ENCODE data around the gene RNF112. TPM values are rescaled to one million over a fixed set of nuclear protein-coding genes. Genes with fewer than 3 reads are reported as not detected.

Gene RNF112
- total and polyA plus RNA-seq, 2 of the 8 experiments (the other 6 are each of a cell fraction or from before 2014, with no cell fraction given), result 1.1 to 2.2 TPM

DNA sequence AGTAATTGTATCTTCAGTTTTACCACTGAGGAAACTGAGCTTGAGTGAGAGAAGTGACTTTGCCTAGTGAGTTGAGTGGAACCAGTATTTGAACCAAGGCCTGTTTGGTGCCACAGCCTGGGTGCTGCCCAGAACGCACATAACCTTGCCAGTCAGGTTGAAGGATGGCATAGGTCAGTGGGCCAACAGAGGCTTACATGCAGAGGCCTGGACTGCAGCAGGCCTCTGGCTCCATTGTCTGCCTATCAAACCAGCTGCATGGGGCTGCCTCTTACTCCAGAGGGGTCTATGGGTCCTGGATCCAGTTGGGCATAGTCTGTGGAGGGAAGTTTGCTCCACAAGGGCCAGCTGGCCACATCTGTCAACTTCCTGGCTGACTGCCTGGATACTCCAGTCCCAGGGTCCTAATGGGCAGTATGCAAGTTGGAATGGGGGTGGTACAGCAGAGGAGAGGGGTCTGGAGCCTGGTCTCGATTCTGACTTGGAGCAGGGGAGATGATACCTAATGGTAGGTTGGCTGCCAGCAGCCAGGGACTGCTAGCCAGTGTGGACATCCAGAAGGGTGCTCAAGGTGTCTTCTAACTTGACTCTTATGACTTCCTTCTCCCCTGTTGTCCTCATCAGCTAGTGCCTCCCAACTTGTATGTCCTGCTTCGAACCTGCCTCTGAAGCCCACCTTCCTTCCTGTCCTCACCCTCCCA, 11.1 kb upstream of the RNF112 start (continued):
- TF ChIP-seq TEAD4 (IDR thresholded peaks at IDR 0.05; ENCODE audit: low read depth, low read length) (no peak), KDM4A (IDR thresholded peaks at IDR 0.05; ENCODE audit: low read depth, low read length, severe bottlenecking) (no peak), CEBPB (IDR thresholded peaks at IDR 0.05; ENCODE audit: low read depth, low read length) (no peak)

Data from H1 (cell line).